HG03575 (cell line): ENCODE measurements around the gene ARAP2.

ENCODE experiments used
- ATAC-seq: cut with Tn5 transposase; IDR thresholded peaks from one replicate; pipeline ENCODE4 v1.9.1; 2021; ENCODE audit not compliant: unreplicated experiment, insufficient number of reproducible peaks, low FRiP score; ENCODE audit errors: extremely low read depth

Gene ARAP2

DNA sequence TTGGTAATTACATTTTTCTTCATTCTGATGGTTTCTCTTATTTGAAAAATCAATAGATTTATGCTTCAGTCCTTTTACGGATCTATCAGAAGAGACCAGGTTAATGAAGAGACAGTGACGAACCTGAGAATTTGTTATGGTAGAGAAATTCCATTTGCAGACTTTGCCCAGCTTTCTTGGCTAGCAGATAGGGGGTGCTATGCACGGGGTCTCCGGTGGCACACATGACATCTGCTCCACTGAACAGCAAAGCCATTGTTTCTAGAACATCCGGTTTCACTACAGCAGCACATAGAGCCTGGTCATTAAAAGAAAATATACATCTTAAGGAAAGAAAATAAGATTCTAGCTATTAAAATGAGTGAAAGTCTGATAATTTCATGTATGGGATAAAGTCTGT, 85.1 kb downstream of the ARAP2 start:
- no peak for ATAC-seq

DNA sequence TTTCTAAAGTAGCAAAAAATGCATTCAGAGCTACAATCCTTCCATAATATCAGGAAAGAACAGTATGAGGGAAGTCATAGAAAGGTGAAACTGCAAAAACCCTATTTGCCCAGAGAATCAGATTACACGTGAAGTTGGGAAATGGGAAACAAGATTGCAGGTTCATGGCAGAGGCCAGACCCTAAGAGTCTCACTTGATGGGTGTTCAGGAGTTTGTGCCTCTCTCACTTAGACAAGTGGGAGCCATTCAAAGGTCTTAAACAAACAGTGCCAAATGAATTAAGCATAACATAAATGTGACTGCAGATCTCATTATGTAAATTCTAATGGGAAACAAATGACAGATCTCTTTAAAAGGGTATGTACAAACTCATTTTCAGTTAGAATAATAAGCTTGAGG, 91.6 kb downstream of the ARAP2 start:
- ATAC-seq, result no peak

DNA sequence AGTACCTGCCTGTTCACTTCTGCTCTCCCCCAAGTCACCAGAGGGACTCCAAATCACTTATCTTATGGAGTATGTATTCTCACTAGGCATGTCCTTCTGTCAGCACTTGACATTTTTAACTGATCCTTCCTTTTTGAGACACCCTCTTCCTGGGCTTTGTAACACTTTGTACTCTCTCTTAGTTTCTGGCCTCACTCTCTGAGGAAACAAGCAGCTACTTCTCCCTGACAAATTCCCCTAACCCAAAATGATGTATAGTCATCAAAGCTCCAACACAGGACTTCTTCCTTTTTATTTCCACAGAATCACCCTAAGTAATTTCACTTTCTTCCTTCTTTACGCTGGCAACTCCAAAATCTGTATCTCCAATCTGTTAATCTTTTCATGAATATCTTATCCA, 101.8 kb downstream of the ARAP2 start:
- no peak for ATAC-seq

DNA sequence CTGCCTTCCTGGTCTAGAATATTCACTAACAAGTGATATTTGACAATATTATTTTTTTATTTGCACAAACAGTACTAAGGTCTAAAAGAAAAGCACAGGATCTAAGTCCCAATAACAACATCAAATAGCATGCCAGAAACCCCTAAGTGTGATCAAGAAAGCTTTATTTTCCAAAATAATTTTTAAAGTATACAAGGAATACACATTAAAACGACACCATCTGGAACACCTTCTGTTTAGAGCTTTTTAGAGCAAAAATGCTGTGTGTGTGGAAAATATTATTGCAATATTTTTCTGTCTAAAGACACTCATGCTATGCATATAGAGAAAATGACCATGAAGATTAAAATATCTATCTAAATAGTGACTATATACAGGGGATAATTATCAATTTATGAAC, 103.1 kb downstream of the ARAP2 start:
- ATAC-seq, result no peak

DNA sequence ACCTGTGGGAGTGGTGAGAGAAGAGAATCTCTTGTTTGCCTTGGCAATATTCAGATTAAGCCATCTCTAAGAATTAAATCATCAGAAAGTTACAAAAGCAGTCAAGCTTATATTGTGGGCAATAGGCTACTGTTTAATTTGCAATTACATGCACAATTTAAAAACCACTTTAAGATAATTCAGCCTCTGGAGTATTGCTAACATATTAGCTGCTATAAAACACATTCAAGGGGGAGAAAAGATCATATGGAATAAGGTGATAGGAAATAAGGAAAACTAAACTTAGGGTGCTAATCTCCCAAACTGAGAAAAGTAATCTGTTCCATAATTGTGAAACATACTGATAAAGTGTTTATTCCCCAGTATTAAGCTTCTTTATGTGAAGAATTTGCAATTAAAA, 103.9 kb downstream of the ARAP2 start:
- no peak for ATAC-seq

DNA sequence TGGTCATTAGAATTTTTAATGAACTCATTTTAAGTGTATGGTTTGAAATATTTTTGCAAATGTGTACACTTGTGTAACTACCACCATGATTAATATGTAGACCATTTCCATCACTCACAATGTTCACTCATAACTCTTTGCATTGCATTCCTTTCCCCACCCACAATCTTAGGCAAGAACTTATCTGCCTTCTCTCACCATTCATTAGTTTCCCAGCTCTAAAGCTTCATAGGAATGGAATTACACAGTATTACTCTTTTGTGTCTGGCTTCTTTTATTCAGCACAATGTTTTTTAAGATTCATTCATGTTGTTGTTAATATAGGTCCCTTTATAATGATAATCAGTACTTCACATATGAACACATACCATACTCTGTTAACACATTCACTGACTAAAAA, 106.1 kb downstream of the ARAP2 start:
- ATAC-seq, result no peak

DNA sequence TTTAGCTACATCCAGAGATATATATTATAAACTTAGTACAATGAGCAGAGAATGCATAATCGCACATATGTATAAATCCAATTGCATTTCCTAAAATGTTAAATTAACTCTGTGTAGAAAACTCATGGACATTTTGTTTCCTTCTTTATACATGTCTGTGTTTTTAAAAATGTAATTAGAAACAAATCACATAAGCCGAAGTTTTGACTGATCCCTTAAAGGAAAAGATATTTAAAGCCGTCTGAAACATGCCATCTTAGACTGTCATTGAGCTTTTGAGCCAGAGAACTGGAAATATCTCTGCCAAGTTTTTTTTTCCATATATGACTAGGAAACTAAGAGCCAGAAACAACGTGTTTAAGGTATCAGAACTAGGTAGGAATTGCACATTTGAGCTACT, 107.0 kb downstream of the ARAP2 start:
- ATAC-seq, result no peak

DNA sequence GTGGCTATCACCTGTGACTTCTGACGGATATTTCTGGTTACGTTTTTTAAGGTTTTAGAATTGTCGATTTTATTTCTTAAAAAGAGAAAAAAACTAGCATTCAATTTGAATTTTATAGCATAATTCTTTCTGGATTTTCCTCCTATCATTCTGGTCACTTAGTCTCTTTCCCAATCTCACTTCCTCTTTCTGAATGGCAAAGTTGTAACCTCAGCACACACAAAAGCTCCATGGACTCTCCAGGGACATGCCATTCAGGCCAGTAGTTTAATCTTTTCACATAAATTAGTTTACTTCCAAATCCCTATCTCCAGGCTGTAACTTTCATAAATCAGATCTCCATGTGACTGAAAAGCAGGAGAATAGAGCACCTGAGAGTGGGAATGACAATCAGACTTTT, 110.7 kb downstream of the ARAP2 start:
- ATAC-seq, result no peak

DNA sequence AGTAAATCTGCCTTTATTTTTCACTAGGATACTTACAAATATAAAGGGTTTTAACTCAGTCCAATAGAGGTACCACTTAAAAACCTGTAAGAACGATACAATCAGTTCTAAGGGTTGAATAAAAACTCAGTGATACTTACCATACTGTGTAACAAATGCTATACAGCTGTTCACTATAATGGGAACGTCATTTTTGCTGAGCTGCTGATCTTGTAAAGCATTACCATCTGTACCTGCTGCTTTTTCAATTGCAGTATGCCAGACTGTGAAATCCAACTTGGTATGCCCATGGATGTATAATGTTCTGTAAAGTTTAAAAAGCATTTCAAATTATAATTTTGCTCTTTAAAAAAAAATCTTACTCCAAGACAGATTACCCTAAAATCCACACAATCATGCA, 111.2 kb downstream of the ARAP2 start:
- ATAC-seq, result no peak

DNA sequence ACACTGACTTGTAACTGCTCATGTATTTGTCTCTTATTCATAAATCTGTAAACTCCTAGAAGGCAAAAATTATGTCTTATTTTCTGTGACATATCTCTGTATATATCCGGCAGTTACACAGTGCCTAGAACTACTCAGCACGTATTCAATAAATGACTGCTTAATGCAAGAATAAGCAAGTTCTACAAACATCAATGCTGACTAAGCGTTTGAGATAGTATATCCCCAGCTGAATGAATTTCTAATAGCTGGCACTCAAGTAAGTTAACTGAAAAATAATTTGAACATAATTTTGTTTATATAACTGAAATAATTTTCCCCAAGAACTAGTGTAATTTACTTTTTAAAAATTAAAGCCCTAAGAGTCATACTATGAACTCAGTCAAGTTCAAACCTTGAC, 113.7 kb downstream of the ARAP2 start:
- ATAC-seq, result no peak

DNA sequence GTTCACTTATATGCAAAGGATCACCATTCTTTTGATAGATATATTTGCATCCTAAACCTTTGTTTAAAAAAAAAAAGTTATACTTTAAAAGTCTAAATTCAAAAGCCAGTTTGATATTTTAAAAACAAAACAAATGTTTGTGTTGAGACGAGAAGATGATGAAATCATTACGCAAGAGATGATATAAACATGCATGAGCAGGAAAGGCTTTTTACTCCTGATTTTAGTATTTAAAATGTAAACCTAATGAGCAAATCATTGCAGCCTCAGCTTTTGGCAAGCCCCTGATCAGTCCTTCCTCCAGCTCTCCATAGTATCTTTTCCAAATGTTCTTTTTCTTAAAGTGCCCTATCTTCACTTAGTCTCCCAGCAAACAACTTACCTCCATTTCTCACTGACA, 115.6 kb downstream of the ARAP2 start:
- ATAC-seq, result no peak

DNA sequence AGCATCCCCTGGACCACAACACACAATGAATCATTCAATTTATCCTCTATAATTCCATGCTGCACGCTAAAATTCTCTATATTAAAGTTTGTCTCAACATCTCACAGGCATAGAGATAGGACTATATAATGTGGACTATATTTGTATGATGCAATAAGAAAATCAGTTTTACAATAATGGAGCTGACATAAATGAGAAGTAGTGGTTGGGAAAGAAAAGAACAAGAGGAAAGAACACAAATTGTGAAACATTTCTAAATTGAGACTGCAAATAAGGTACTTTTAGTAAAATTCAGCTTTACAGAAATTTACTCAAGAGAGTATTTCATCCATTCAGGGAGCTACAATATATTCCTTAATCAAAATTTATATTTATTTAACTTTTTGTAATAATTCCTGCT, 120.4 kb downstream of the ARAP2 start:
- ATAC-seq, result no peak

DNA sequence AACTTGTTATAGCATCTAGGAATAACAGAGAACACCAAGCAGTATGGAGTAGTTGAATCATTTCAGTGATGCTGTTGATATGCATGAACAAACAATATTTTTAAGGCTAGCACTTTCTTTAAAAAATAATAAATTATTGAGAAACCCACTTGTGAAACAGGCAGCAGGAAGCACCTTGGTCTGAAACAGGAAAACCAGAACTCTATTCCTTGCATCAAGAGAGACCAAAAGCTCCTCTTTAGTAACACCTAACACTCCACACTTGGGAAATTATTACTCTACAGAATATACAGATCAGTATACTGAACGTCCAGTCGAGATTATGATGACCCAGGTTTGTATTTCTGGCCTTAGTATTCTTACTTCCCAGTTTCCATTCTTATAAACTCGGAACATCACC, 129.0 kb downstream of the ARAP2 start:
- no peak for ATAC-seq

DNA sequence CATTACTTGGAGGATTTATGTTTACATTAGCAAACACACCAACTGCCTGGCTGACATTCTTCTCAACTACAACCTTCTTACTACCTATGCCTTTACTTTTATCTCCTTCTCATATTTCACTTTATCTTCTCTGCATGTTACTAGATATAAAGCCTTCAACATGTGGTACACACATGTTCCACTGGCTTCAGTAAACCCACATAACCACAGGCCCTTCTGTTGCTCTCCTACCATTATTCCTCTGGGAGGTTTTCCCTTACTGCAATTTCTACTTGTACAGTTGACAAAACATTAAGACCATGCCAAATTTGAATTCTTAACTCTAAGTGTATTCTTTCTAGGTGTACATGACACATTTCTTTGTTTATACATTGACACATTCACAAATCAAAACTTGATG, 133.1 kb downstream of the ARAP2 start:
- ATAC-seq, result no peak

DNA sequence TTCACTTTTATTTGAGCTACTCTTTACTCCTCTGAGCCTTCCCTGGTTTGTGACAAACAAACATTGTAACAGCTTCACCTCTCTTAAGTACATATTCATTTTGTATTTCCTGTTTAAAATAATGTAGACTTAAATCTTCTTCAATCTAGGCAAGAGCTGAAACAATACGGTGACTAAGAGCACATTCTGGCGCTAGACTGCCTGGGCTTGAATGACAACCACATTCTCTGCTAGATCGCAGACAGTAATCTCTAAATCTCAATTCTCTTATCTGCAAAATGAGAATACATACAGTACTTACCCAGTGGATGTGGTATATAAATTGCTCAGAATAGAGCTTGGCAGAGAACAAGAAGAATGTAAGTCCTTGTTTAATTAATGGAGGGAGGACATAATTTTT, 144.8 kb downstream of the ARAP2 start:
- no peak for ATAC-seq

DNA sequence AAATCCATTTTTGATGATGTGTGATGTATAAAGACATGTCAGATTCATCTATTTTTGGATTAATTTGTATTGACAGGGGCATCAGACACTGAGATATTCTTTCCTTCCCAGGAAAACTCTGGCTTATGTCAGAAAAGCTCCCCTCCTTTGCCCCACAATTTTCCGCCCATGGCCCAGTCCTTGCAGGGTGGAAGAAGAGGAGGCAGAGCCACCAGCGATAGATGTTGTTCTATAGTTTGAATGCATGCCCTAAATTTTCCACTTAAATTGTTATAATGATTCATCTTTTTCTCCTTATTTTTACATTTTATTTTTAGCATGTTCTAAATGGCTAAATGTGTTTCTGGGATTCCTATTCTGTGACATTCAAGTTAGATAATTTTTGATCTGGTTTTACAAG, 149.3 kb downstream of the ARAP2 start:
- no peak for ATAC-seq

DNA sequence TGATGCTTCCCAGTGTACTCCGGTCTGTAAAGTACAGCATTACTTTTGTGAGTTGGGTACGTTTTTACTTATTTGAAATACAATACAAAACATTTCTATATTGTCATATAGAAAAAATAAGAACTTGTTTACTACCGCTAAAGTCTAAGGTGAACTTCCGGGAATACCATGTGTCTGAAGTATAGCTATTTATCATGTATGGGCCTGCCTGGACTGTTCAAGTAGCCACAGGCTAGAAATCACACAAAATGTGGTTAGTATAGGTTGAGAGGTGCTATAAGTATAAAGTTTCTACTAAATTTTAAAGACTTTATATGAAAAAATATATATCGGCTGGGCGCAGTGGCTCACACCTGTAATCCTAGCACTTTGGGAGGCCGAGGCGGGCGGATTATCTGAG, 152.3 kb downstream of the ARAP2 start:
- no peak for ATAC-seq

DNA sequence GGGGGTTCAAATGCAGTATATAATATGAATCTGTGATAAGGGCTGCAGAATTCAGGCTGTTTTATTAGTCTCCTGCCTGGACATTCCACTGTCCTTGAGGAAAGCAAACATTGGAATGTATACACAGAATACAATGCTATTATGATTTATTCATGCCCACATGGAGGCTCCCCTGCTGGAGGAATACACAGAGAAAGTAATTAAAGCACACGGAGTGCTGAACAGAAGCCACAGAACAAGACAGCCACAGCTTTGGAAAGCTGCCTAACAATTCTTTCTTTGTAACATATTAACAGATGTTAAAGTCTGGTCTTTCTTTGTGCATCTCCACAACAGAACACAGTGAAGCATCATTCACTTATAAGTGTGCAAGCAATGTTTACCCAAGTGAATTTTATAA, 155.8 kb downstream of the ARAP2 start:
- no peak for ATAC-seq

DNA sequence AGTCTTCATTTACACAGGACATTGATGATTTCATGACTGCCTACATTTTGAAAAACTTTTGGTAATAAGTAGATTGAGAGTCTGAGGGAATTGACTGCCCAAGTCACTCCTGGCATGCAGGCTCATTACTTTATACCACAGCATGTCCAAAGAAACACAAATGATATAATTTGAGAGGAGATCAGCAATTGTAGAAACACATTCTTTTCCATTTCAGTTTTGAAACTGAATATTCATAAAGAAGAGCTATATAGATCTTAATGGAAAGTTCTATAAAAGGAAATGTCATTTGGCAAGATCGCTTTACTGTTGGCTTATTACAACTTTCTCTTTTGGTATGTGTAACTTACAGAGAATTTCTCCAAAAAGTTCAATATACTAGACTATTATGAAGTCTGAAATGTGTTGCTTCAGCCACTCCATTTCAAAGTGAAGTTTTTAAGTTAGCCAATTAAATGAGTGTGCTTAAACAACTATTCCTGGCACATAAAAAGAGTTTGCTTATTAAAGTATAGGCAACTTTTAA, 158.0 kb downstream of the ARAP2 start:
- no peak for ATAC-seq

DNA sequence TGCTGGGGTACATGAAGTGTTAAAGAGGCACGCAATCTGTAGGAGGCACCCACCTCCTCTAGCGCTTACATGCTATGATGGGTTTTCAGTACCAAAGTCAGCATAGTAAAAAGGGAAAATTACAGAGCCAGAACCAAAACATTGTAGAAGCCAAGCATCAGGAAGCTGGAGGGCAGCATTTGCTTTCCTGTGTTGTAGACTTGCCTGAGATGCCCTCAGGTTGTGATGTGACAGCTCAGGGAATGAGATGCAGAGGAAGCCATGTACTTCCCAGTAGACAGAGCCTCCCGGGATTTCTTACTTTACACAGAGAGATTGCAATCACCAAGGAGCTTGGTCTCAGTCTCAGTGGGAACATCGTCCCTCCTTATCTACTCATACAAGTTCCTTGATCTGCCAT, 161.5 kb downstream of the ARAP2 start:
- ATAC-seq, result no peak

DNA sequence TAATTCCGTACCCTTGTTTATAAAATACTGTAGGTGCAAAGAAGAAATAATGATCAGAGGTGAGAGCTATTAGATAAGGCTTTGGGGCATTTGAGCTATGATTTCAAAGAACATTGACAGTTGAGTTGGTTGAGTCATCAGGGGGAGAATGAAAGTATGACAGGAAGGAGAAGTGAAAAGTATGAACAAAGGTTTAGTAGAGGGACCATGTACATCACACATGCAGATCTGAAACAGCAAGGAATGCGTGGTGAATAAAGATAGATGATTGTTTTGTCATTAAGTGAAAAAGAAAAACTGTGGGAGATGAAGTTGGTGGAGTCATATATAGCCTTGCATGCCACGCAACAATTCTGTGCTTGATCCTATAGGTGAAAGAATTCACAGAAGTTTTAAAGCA, 163.1 kb downstream of the ARAP2 start:
- peak; percentile 96 for ATAC-seq

DNA sequence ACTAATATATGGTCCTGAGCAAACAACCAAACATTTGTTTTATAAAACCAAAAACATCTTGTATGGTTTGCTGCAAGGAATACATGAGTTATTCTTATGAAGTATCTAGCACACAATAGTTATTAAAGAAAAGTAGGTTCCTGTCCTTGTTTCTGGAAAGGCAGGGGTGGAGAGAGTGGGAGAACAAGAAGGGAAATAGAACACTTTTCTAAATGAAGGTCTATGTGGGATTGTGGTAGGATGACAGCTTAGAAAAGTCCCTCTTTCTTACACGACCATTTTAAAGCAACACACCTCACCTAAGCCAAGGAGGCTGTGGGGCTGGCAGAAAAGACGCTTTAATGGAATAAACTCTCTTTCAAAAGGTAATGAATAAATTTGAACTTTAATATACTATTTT, 164.6 kb downstream of the ARAP2 start:
- ATAC-seq, result no peak
